GM18505 (cell line): ENCODE results near the gene FMC1.

Source experiments
- ATAC-seq: cut with Tn5 transposase; IDR thresholded peaks from one replicate; pipeline ENCODE4 v1.9.1; 2021; ENCODE audit not compliant: unreplicated experiment
- POLR2A ChIP-seq: IDR thresholded peaks from 4 replicates; pipeline ENCODE4 v1.6.1; 2011; ENCODE audit warnings: borderline replicate concordance; ENCODE audit not compliant: insufficient read depth, insufficient read length; ENCODE audit errors: extremely low read depth

FMC1 gene

GRCh38 chr7:139370943-139371313 is 29.8 kb downstream of the FMC1 start:
- ATAC-seq, result no peak
- no peak for TF ChIP-seq POLR2A

- TF ChIP-seq POLR2A, result no peak
- no peak for ATAC-seq
Observed at GRCh38 chr7:139374246-139374645, 33.1 kb downstream of the FMC1 start.

GRCh38 chr7:139382439-139382838 is 41.3 kb downstream of the FMC1 start:
- TF ChIP-seq POLR2A, result no peak
- no peak for ATAC-seq

GRCh38 chr7:139384611-139385010 is 43.5 kb downstream of the FMC1 start:
- no peak for ATAC-seq
- no peak for TF ChIP-seq POLR2A

GRCh38 chr7:139387594-139387993 is 46.5 kb downstream of the FMC1 start:
- no peak for ATAC-seq
- TF ChIP-seq POLR2A, result no peak

- no peak for ATAC-seq
- no peak for TF ChIP-seq POLR2A
Observed at GRCh38 chr7:139389091-139389490, 48.0 kb downstream of the FMC1 start.

- no peak for TF ChIP-seq POLR2A
- ATAC-seq, result no peak
Observed at GRCh38 chr7:139389774-139390173, 48.6 kb downstream of the FMC1 start.

- ATAC-seq, result no peak
- no peak for TF ChIP-seq POLR2A
Observed at GRCh38 chr7:139393621-139394211, 52.6 kb downstream of the FMC1 start.

- no peak for ATAC-seq
- TF ChIP-seq POLR2A, result no peak
Observed at GRCh38 chr7:139394540-139394939, 53.4 kb downstream of the FMC1 start.
